ENCODE results near the gene TMEM18. TPM values are rescaled to one million over a fixed set of nuclear protein-coding genes. Genes with fewer than 3 reads are reported as not detected.

The TMEM18 gene
- total and polyA plus RNA-seq, 2 experiments from 2014 or later = 15.0 to 41.9 TPM

DNA sequence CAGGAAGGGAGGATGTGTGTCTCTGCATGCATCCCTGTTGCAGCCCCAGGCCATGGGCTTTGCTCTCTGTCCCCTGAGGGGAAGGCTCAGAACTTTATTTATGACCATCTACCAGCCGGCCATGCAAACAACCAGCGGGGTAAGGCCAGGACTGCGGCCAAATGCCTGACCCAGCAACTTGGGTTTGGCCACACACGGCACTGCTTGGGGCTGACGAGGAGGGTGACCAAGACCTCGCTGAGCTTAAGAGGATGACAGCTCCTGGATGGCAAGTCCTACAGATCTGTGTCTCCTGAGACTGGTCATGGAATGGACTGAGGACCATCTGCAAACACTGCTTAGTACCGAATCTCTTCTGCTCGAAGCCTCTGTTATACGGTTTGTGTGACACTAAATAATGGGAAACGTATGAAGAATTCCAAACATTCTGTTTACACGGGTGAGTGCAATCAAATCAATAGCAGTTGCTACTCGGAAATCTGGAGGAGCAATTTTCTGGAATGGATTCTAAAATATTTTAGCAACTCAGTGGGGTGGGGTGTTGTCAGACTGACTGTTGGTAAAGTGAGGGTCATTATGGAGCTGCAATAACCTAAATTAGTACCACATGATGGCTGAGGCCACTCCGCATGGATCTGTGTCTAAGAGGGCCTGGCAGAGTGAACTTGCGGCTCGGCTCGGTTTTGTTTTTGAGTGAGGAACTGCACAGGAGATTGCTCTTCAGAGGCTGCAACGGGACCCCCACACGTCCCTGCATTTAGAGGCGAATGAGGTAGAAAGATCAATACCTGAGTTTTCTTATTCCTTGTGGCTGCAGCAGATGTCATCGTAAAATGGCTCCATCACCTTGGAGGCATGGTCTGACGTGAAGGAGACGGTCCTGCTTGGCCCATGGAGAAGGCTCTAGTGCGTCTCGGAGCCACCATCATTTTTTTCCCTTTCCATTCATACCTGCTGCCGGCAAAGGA lies 26.6 kb downstream of the TMEM18 start:
- Histone ChIP-seq H3K4me1 (ENCODE audit: insufficient read depth) (no peaks in the 10 kb centered on the region), H3K27me3 (ENCODE audit: insufficient read depth) (no peaks in the 10 kb centered on the region), H3K36me3 (ENCODE audit: insufficient read depth) (no peaks in the 10 kb centered on the region), H3K79me2 (replicated peaks; ENCODE audit: insufficient read depth) (no peaks in the 10 kb centered on the region), H3K27ac (ENCODE audit: low read depth) (no peak overlapping the region), H3K4me2 (no peak overlapping the region), H4K20me1 (replicated peaks; ENCODE audit: insufficient read depth) (no peaks in the 10 kb centered on the region), H3K4me3 (no peak overlapping the region), H3F3A (replicated peaks; ENCODE audit: low read depth) (no peaks in the 10 kb centered on the region), H2AFZ (no peak overlapping the region), H3K9me2 (ENCODE audit: insufficient read depth) (0 out of 2 replicates have a peak, but pooled peaks cover 4% of the 10 kb centered on the region)
- H3K4me1 Mint-ChIP-seq = no peaks in the 10 kb centered on the region; the same call in 2 of the 3 replicates
- no peak for ATAC-seq
- H3K9me3 Mint-ChIP-seq = no peaks in the 10 kb centered on the region
- TF ChIP-seq POLR2AphosphoS5 (IDR thresholded peaks at IDR 0.05; ENCODE audit: low read depth) = no peak
- TF ChIP-seq ZNF114 (CRISPR knock-in tag; IDR thresholded peaks at IDR 0.05) = no peak
- TF ChIP-seq EZH2 (IDR thresholded peaks at IDR 0.05; ENCODE audit: low read depth, unreplicated experiment) = no peak
- no peak for TF ChIP-seq CREB1 (CRISPR knock-in tag; IDR thresholded peaks at IDR 0.05; ENCODE audit: low read depth)
- DNase-seq (ENCODE audit: low spot score) = no peak
- no peaks in the 10 kb centered on the region for H3K36me3 Mint-ChIP-seq (ENCODE audit: low read depth)
- peaks cover 5% of the 10 kb centered on the region for H3K27me3 Mint-ChIP-seq (ENCODE audit: insufficient read depth, low read depth, poor library complexity)
- H3K27ac Mint-ChIP-seq = no peak overlapping the region
- H3K4me3 Mint-ChIP-seq = no peak overlapping the region

DNA sequence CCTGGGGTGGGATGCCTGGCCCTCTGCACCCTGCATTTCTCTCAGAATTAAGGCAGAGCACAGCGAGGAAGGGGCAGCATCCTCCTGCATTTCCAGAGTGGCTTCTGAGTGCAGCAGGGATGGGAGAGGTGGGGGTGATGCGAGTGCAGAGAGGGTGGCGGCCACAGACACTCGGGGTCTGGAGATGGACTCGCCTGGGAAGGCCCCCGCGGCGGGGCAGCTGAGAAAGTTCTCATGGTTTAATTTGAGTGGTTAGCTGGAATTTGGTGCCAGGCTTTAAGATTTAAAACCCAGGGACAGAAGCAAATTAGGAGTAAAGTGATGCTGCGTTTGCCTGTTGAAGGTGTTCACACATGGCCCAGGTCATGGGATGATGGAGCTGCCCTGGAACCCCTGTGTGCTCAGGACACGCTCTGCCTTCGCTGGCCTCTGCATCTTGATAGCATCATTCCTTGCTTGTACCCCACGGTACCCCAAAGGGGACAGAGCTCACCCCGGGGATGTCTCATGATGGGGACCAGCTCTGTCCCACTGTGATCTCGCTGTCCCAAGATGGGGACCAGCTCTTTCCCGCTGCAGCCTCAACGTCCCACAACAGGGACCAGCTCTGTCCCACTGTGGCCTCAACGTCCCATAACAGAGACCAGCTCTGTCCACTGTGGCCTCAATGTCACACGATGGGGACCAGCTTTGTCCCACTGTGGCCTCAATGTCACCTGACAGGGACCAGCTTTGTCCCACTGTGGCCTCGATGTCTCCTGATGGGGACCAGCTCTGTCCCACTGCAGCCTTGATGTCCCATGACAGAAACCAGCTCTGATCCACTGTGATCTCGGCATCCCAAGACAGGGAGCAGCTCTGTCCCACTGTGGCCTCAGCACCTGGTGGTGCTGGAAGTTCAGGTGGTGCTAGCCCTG lies 27.5 kb downstream of the TMEM18 start:
- Histone ChIP-seq H3F3A (replicated peaks; ENCODE audit: low read depth) (no peaks in the 10 kb centered on the region), H3K4me3 (no peak overlapping the region), H3K9me2 (ENCODE audit: insufficient read depth) (0 out of 2 replicates have a peak, but pooled peaks cover 4% of the 10 kb centered on the region), H3K27ac (ENCODE audit: low read depth) (no peak overlapping the region), H3K4me1 (ENCODE audit: insufficient read depth) (no peaks in the 10 kb centered on the region), H3K4me2 (no peak overlapping the region), H3K27me3 (ENCODE audit: insufficient read depth) (no peaks in the 10 kb centered on the region), H2AFZ (no peak overlapping the region), H3K36me3 (ENCODE audit: insufficient read depth) (no peaks in the 10 kb centered on the region), H4K20me1 (replicated peaks; ENCODE audit: insufficient read depth) (no peaks in the 10 kb centered on the region), H3K79me2 (replicated peaks; ENCODE audit: insufficient read depth) (no peaks in the 10 kb centered on the region)
- H3K4me3 Mint-ChIP-seq = no peak overlapping the region
- H3K27ac Mint-ChIP-seq = no peak overlapping the region
- no peaks in the 10 kb centered on the region; the same call in 2 of the 3 replicates for H3K4me1 Mint-ChIP-seq
- H3K9me3 Mint-ChIP-seq = no peaks in the 10 kb centered on the region
- ATAC-seq (no peak), DNase-seq (ENCODE audit: low spot score) (no peak)
- H3K27me3 Mint-ChIP-seq (ENCODE audit: insufficient read depth, low read depth, poor library complexity) = peaks cover 5% of the 10 kb centered on the region
- H3K36me3 Mint-ChIP-seq (ENCODE audit: low read depth) = no peaks in the 10 kb centered on the region
- TF ChIP-seq EZH2phosphoT487 (IDR thresholded peaks at IDR 0.05; ENCODE audit: unreplicated experiment) (no peak), ZNF331 (CRISPR knock-in tag; IDR thresholded peaks at IDR 0.05; ENCODE audit: low read depth) (no peak), CREB1 (CRISPR knock-in tag; IDR thresholded peaks at IDR 0.05; ENCODE audit: low read depth) (no peak), JUNB (IDR thresholded peaks at IDR 0.05; ENCODE audit: unreplicated experiment) (no peak), POLR2AphosphoS5 (IDR thresholded peaks at IDR 0.05; ENCODE audit: low read depth) (no peak), NANOG (IDR thresholded peaks at IDR 0.05; ENCODE audit: borderline replicate concordance) (no peak)
- TF ChIP-seq, protein P1, sequence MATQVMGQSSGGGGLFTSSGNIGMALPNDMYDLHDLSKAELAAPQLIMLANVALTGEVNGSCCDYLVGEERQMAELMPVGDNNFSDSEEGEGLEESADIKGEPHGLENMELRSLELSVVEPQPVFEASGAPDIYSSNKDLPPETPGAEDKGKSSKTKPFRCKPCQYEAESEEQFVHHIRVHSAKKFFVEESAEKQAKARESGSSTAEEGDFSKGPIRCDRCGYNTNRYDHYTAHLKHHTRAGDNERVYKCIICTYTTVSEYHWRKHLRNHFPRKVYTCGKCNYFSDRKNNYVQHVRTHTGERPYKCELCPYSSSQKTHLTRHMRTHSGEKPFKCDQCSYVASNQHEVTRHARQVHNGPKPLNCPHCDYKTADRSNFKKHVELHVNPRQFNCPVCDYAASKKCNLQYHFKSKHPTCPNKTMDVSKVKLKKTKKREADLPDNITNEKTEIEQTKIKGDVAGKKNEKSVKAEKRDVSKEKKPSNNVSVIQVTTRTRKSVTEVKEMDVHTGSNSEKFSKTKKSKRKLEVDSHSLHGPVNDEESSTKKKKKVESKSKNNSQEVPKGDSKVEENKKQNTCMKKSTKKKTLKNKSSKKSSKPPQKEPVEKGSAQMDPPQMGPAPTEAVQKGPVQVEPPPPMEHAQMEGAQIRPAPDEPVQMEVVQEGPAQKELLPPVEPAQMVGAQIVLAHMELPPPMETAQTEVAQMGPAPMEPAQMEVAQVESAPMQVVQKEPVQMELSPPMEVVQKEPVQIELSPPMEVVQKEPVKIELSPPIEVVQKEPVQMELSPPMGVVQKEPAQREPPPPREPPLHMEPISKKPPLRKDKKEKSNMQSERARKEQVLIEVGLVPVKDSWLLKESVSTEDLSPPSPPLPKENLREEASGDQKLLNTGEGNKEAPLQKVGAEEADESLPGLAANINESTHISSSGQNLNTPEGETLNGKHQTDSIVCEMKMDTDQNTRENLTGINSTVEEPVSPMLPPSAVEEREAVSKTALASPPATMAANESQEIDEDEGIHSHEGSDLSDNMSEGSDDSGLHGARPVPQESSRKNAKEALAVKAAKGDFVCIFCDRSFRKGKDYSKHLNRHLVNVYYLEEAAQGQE (IDR thresholded peaks at IDR 0.05; ENCODE audit: unreplicated experiment) = no peak
